ENCODE measurements around the gene TRPC4AP.

Gene TRPC4AP

DNA sequence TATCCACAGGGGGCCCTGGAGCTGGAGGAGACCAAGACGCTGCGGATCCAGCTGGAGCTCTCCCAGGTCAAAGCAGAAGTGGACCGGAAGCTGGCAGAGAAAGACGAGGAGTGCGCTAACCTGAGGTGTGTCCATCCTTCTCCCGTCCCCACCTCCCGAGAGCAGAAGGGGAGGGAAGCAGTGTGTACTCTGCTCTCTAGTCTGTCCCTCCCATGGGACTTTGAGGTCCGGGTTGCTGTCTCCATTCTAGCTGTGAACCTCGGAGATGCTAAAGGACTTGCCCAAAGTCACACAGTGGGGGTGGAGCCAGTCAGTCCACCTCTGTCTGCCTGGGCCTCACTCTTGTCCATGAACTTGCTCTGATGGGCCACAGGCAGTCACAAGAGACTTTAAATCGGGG lies 92.8 kb downstream of the TRPC4AP start:
- DNase-seq = no peak

DNA sequence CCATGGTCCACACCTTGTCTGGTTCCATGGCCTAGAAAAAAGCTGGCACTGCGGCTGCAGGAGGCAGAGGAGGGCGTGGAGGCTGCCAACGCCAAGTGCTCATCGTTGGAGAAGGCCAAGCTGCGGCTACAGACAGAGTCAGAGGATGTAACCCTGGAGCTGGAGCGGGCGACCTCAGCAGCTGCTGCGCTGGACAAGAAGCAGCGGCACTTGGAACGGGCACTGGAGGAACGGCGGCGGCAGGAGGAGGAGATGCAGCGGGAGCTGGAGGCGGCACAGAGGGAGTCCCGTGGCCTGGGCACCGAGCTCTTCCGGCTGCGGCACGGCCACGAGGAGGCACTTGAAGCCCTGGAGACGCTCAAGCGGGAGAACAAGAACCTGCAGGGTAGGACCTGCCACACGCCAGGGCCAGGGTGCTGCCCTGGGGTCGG lies 93.6 kb downstream of the TRPC4AP start:
- DNase-seq = no peak

DNA sequence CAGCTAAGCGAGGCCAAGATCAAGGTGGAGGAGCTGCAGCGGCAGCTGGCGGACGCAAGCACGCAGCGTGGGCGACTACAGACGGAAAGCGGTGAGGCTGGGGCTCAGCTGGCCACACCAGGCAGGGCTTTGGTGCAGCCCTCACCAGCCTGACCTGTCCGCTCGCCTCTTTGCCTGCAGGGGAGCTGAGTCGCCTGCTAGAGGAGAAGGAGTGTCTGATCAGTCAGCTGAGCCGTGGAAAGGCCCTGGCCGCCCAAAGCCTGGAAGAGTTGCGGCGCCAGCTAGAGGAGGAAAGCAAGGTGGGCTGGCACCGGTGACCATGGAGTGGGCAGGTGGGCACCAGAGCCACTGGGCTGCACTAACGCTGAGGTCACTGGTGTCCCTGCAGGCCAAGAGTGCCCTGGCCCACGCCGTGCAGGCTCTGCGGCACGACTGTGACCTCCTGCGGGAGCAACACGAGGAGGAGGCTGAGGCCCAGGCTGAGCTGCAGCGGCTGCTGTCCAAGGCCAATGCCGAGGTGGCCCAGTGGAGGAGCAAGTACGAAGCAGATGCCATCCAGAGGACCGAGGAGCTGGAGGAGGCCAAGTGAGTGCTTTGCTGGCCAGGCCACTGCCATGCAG lies 94.2 kb downstream of the TRPC4AP start:
- no peak for DNase-seq

DNA sequence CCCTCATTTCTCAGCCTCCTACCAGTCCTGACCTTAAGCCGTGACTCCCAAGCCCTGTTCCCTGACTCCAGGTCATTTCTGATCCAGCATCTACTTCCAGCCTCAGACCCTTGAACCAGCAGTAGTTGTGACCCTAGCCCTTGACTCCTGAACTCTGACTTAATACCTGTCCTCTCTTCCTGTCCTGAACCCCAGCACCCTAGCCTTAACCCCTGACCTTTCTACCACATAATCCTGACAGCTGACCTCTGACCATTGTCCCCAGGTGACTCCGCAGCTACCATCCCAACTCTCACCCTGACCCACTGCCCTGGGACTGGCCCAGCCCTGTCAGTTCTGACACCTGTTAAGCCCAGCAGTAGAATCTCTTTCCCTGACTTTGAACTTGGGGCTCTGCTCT lies 94.8 kb downstream of the TRPC4AP start:
- no peak for DNase-seq

DNA sequence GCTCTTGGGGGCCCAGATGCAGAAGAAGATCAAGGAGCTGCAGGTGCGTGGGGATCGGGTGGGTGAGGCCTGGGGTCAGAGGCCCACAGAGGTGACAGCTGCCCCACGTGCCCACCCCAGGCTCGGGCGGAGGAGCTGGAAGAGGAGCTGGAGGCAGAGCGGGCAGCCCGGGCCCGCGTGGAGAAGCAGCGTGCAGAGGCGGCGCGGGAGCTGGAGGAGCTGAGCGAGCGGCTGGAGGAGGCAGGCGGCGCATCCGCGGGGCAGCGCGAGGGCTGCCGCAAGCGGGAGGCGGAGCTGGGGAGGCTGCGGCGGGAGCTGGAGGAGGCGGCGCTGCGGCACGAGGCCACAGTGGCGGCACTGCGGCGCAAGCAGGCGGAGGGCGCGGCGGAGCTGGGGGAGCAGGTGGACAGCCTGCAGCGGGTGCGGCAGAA lies 95.5 kb downstream of the TRPC4AP start:
- DNase-seq = no peak

DNA sequence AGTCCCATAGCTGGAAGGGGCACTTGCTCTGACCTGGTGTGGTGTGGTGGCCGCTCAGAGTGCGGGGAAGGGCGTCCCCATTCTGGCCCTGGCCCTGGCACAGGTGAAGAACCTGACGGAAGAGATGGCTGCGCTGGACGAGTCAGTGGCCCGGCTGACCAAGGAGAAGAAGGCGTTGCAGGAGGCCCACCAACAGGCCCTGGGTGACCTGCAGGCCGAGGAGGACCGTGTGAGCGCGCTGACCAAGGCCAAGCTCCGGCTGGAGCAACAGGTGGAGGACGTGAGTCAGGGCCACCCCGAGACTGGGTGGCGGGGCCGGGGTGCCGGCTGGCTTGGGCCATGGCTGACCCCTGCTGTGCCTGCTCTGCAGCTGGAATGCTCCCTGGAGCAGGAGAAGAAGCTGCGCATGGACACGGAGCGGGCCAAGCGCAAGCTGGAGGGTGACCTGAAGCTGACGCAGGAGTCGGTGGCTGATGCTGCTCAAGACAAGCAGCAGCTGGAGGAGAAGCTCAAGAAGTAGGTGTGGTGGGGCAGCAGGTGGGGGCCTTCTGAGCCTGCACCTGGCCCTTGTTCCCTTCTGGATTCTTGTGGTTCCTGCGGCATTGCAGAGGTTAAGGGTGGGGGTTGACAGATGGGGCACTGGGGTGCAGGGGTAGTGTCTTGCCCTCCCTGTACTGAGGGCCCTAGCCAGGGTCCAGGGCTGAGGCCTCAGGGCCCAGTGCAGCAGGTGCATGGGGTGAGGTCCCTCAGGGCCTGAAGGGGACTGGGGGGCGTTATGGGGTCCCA lies 96.2 kb downstream of the TRPC4AP start:
- DNase-seq = no peak

DNA sequence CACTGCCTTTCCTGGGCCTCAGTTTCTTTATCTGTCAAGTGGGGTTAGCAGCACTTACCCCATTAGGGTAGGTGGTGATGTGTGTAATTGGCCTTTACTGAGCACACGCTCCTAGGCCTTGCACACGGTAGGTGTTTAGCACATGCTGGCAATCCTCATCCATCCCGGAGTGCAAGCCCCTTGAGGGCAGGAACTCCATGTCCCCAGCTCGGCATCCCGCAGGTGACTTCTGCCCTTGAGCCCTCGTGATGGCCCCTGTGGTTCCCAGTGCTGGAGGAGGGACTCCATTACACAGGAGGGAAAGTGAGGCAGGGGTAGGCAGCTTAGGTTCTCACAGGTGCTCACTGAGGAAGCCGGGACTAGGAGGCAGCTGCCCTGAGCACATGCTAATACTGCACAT lies 96.9 kb downstream of the TRPC4AP start:
- no peak for DNase-seq

DNA sequence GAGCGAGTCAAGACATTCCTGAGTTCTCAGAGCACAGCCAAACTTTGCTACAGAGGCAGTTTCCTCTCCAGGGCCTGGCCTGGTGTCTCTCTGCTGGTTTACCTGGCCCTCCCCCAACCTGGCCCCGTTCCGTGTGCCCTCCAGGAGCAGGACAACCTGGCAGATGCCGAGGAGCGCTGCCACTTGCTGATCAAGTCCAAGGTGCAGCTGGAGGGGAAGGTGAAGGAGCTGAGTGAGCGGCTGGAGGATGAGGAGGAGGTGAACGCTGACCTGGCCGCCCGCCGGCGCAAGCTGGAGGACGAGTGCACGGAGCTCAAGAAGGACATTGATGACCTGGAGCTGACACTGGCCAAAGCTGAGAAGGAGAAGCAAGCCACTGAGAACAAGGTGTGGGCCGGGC lies 97.4 kb downstream of the TRPC4AP start:
- no peak for DNase-seq

DNA sequence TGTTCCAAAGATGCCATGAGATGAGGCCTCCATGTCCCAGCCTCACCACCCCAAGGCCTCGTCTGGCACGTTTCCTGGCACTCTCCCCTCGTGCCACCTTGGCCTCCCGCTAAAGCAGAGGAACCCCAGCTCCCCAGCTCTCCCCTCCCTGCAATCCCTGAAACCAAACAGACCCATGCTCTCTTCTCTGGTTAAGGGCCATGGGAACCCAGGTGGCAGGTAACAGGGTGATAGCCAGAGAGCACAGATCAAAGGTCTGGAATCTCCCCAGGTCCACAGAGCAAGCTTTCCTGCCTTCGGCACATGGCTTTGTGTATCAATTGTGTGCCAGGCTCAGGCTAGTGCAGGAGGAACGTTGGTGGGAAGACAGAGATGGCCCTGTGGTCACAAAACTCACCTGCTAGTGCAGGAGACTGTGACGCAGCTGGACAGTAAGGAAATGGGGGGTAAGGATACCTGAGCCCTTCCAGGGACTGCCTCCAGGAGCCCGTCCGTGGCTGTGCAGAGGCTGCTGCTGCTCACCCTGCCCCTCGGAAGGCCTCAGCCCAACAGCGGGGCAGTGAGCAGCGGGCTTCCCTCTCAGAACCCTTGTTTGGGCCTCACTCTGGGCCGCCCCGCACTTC lies 98.0 kb downstream of the TRPC4AP start:
- no peak for DNase-seq

DNA sequence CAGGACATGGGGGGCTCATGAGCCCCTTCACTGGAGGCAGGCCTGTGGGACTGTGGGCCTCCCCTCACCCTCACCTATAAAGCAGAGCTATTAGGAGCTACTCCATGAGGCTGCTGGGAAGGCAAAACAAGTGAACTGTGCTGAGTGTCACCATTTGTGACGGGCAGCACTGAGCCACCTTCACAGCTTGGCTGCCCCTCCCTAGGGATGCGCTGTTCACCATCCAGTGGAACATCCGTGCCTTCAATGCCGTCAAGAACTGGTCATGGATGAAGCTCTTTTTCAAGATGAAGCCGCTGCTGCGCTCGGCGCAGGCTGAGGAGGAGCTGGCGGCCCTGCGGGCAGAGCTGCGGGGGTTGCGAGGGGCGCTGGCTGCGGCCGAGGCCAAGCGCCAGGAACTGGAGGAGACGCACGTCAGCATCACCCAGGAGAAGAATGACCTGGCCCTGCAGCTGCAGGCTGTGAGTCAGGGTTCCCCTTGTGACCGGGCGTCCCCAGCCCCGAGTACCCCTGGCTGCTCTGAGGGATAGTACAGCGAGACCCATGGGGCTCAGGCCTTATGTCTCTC lies 98.6 kb downstream of the TRPC4AP start:
- DNase-seq = no peak

DNA sequence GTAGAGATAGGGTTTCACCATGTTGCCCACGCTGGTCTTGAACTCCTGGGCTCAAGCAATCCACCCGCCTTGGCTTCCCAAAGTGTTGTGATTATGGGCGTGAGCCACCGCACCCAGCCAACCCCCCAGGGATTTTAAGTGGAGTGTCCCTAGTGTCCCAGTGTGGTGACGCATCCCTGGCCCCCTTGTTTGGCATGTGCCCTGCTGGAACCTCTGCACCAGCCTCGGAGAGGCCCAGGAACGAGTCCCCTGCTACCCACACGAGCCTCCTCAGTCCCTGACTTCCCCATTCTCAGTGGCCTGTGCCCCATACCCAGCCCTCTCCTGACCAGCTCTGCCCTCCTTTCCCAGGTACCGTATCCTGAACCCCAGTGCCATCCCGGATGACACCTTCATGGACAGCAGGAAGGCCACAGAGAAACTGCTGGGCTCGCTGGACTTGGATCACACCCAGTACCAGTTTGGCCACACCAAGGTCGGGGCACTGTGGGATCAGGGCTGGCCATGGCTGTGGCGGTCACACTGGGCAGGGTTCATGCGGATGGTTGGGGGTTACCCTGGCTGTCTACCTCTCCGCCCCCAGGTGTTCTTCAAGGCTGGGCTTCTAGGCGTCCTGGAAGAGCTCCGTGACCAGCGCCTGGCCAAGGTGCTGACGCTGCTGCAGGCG lies 99.7 kb downstream of the TRPC4AP start:
- DNase-seq = no peak

DNA sequence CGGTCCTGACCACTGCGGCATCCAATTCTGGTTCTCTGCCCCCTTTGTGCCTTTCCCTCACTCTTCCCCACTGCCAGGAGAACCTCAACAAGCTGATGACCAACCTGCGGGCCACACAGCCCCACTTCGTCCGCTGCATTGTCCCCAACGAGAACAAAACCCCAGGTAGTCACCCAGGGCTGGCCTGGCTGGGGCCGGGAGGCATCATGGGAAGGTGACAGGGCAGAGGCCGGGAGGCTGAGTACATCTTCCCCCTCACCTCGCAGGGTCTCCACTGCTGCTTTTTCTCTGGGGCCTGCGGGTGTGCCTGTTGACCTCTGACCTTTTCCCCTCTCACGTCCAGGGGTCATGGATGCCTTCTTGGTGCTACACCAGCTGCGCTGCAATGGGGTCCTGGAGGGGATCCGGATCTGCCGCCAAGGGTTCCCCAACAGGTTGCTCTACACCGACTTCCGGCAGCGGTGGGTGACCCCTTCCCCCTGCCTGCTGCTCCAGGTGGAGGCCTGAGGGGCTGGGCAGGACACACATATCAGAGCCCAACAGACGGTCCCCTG lies 101.9 kb downstream of the TRPC4AP start:
- no peak for DNase-seq

DNA sequence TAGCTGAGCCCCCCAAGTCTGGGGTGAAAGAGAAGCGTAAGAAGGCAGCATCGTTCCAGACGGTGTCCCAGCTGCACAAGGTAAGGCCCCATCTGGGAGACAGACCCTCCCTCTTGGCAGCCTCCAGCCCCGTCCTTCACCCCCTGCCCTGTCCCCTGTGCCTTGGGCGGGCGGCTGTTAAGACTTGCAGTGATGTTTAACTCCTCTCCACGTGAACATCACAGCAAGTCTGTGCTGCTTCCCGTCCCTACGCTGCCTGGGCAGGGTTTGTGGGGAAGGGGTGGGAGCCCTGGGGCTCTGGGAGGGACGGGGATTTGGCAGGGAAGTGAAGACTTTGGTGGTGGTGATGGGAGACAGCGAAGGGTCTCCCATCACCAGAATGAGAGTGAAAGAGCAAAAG lies 102.4 kb downstream of the TRPC4AP start:
- no peak for DNase-seq

DNA sequence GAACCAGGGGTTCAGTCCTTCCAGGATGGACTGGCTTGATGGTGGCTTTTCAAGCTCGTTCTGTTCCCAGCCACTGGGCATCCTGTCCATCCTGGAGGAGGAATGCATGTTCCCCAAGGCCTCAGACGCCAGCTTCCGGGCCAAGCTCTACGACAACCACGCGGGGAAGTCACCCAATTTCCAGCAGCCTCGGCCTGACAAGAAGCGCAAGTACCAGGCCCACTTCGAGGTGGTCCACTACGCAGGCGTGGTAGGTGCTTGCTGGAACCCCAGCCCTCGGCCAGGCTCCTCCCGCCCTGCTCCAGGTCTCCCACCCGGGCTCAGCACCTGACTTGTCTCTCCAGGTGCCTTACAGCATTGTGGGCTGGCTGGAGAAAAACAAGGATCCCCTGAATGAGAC lies 102.9 kb downstream of the TRPC4AP start:
- DNase-seq = no peak

DNA sequence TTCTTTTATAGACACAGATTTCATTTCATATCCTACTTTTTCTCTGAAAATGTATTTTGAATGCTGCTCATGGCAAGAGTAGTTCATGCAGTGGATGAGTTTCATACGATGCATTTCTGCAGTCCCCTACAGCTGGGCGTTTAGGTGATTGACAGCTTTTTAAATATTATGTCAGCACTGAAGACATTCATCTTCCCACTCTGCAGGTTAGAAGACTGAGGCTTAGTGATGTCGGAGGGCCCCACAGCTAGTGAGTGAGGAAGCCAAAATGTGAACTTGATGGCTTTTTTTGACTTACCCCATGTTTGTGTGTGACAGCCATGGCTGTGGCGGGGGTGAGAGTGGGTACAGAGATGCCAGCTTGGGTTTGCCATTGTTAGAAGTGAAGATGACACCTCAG lies 103.5 kb downstream of the TRPC4AP start:
- no peak for DNase-seq

DNA sequence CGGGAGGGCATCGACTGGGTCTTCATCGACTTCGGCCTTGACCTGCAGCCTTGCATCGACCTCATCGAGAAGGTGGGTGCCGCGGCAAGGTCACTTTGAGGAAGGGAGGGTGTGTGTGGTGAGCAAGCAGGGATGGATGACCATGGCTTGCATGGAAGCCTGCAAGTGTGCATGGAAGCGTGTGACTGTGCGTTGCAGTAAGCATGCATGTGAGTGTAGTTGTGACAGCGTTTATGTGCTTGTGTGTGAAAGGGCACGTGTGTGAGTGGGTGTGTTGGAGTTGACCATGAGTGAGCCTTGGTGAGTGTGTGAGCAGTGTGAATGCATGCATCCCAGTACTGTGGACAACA lies 104.4 kb downstream of the TRPC4AP start:
- no peak for DNase-seq

DNA sequence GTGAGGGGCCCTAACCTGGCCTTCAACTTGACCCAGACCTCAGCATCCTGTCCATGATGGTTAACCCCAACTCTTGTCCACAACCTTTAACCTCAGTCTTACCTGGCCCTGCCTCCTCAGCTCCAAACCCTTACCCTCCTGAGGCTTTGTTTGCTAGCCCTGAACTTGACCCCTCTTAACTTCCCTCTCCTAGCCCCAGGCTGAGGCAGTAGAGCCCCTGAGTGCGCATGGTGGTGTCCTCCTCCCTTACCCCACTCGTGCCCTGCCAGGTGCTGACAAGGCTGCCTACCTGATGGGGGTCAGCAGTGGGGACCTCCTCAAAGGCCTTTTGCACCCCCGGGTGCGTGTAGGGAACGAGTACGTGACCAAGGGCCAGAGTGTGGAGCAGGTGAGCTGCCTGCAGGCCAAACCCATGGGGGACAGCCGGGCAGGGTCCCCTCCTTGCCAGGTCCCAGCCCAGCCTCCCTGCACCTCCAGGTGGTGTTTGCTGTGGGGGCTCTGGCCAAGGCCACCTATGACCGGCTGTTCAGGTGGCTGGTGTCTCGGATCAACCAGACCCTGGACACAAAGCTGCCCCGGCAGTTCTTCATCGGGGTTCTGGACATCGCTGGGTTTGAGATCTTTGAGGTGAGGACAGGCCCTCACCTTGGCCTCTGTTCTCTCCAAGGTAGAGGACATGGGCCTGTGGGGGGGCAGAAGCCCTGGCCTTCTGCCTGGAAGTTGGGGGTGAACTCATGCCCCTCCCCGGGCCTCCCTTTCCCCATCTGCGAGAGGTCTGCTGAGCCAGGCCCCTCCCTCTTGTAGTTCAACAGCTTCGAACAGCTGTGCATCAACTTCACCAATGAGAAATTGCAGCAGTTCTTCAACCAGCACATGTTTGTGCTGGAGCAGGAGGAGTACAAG lies 105.1 kb downstream of the TRPC4AP start:
- no peak for DNase-seq

DNA sequence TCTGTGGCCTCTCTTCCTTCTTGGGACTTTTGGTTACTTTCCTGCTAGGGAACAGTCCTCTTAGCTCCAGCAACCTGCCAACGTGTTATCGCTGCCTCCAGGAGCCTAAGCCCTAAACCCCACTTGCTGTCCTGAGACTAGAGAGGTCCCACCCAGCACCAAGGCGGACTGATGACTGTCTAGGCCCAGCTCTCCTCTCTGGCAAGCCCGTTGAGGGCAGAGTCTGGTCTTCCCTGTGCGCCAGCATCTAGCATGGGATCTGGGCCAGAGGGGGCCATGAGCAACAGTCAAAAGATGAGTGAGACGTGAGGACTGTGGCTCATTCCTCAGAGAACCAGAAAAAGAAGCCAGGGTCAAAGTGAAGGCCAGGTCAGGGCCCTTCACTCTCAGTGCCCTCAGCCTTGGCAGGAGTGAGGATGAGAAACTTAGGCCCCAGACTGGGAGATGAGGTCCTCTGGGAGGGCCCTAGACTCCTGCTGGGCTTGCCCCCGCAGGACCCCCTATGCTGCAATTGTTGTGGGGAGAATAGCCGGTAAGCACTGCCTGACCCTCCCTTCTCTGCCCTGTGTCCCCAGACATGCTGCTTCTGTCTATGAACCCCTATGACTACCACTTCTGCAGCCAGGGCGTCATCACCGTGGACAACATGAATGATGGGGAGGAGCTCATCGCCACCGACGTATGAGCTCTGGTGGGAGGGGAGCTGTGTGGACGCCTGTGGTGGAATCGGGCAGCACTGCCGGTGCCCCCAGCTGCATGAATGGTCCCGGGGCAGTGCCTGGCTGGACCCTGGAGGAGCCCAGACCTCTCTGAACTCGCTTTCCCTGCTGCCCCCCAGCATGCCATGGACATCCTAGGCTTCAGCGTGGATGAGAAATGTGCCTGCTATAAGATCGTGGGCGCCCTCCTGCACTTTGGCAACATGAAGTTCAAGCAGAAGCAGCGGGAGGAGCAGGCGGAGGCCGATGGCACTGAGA lies 106.0 kb downstream of the TRPC4AP start:
- DNase-seq = no peak

DNA sequence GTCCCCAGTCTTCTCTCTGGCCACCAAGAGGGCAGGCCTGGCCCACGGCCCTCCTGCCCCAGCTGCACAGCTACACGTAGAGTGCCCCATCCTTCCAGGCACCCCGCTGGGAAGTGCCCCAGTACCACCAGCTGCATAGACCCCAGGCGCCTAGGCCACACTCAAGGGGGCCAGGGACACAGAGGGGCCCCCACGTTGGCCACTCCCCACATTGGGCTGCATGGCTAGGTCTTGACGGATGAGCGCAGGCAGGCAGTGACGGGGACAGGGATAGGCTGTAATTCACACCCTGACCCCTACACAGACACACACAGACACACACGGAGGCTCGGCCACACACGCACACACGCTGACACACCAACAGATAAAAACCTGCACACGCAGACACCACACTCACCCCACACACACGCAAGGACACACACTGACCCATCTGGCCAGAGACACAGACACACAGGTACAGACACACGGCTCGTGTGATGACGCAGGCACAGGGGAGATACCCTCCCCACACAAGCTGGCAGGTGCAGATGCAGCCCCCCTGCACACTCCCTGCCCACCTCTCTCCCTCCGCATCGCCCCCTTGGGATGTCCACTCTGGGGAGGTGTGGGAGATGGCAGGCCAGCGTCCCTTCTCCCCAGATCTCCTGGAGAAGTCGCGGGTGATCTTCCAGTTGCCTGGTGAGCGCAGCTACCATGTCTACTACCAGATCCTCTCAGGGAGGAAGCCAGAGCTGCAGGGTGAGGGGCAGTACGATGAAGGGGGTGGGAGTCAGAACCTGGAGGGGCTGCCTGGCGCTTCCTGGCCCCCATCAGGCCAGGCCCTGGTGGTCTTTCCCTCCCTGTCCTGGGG lies 106.9 kb downstream of the TRPC4AP start:
- DNase-seq = no peak

DNA sequence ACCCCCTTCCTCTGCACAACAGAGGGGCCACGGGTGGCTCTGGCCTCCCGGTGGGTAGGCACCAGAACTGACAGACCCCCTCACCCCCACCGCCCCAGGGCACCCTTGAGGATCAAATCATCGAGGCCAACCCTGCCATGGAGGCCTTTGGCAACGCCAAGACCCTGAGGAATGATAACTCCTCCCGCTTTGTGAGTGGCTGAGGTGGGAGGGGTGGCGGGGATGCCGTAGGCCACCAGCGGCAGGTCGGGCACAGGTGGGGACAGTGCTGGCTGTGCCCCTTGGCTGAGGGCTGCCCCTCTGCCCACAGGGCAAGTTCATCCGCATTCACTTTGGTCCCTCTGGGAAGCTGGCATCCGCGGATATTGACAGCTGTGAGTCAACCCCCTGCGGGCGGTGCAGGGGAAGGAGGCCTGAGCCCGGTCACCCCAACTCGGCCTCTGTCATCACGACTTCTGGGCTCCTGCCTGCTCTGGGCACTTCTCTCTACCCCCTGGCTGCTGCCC lies 107.8 kb downstream of the TRPC4AP start:
- DNase-seq = no peak

Data from stimulated activated CD4-positive, alpha-beta T cell treated with anti-CD3 and anti-CD28 coated beads, Interleukin-1b, Interleukin-23, amount 100 ng/mL, for 48 hours (primary cell).